ENCODE measurements around the gene PPM1L. TPM values are rescaled to one million over a fixed set of nuclear protein-coding genes. Genes with fewer than 3 reads are reported as not detected.

PPM1L gene
- polyA plus RNA-seq, 3 donors from 2014 or later, result 14.8 to 35.5 (median 20.5) TPM

- Mint-ChIP-seq H3K27me3 (ENCODE audit: low read depth in 3 of 3) (peaks cover 0 to 3% (median 0%) of the 10 kb centered on the region in 3 donors), H3K4me1 (peaks cover 24 to 25% of the 10 kb centered on the region in 2 donors), H3K27ac (no peak overlapping the region), H3K36me3 (peaks cover 0 to 4% (median 3%) of the 10 kb centered on the region in 3 donors), H3K4me3 (no peak overlapping the region), H3K9me3 (no peaks in the 10 kb centered on the region)
- no peak for DNase-seq
These were observed 188.0 kb downstream of the PPM1L start for GRCh38 chr3:160943996-160944395.

GRCh38 chr3:160945336-160945735, 189.3 kb downstream of the PPM1L start:
- H3K4me3 Mint-ChIP-seq, result no peak overlapping the region
- H3K9me3 Mint-ChIP-seq, result no peaks in the 10 kb centered on the region
- no peak overlapping the region for H3K27ac Mint-ChIP-seq
- H3K27me3 Mint-ChIP-seq (ENCODE audit: low read depth in 3 of 3), result peaks cover 0 to 3% (median 0%) of the 10 kb centered on the region in 3 donors
- H3K4me1 Mint-ChIP-seq, result peaks cover 29 to 38% of the 10 kb centered on the region in 2 donors
- DNase-seq, result no peak
- peaks cover 0 to 3% (median 0%) of the 10 kb centered on the region in 3 donors for H3K36me3 Mint-ChIP-seq

GRCh38 chr3:160948273-160948672, 192.2 kb downstream of the PPM1L start:
- H3K27me3 Mint-ChIP-seq (ENCODE audit: low read depth in 3 of 3), result no peaks in the 10 kb centered on the region
- peaks cover 31 to 43% of the 10 kb centered on the region in 2 donors for H3K4me1 Mint-ChIP-seq
- no peak overlapping the region for H3K27ac Mint-ChIP-seq

GRCh38 chr3:160949460-160949859, 193.4 kb downstream of the PPM1L start:
- H3K9me3 Mint-ChIP-seq, result no peaks in the 10 kb centered on the region
- H3K27ac Mint-ChIP-seq, result peak overlapping the region in 1 of 6 donors; percentile 22
- no peaks in the 10 kb centered on the region for H3K36me3 Mint-ChIP-seq
- H3K27me3 Mint-ChIP-seq (ENCODE audit: low read depth in 3 of 3), result no peaks in the 10 kb centered on the region
- H3K4me3 Mint-ChIP-seq, result peak overlapping the region in 4 of 5 donors; percentile 6 to 27 (median 10)
- peaks cover 31 to 43% of the 10 kb centered on the region in 2 donors for H3K4me1 Mint-ChIP-seq
- DNase-seq, result peak; percentile 14 to 32 (median 16)

More at GRCh38 chr3:160948273-160948672, 192.2 kb downstream of the PPM1L start:
- DNase-seq, result no peak
- Mint-ChIP-seq H3K36me3 (no peaks in the 10 kb centered on the region), H3K9me3 (no peaks in the 10 kb centered on the region), H3K4me3 (no peak overlapping the region)

- Mint-ChIP-seq H3K4me1 (peaks cover 31 to 43% of the 10 kb centered on the region in 2 donors), H3K27me3 (ENCODE audit: low read depth in 3 of 3) (no peaks in the 10 kb centered on the region), H3K27ac (no peak overlapping the region), H3K9me3 (no peaks in the 10 kb centered on the region), H3K36me3 (no peaks in the 10 kb centered on the region), H3K4me3 (no peak overlapping the region)
- no peak for DNase-seq
These were observed 194.5 kb downstream of the PPM1L start for GRCh38 chr3:160950542-160950941.

- H3K27me3 Mint-ChIP-seq (ENCODE audit: low read depth in 3 of 3), result no peaks in the 10 kb centered on the region
- H3K27ac Mint-ChIP-seq, result no peak overlapping the region
- no peaks in the 10 kb centered on the region for H3K9me3 Mint-ChIP-seq
- no peak for DNase-seq
- peak overlapping the region in 1 of 5 donors; percentile 8 for H3K4me3 Mint-ChIP-seq
- H3K4me1 Mint-ChIP-seq, result peaks cover 31 to 43% of the 10 kb centered on the region in 2 donors
- H3K36me3 Mint-ChIP-seq, result no peaks in the 10 kb centered on the region
These were observed 194.9 kb downstream of the PPM1L start for GRCh38 chr3:160950954-160951353.

- H3K4me3 Mint-ChIP-seq, result no peak overlapping the region
- DNase-seq, result no peak
- H3K27me3 Mint-ChIP-seq (ENCODE audit: low read depth in 3 of 3), result no peaks in the 10 kb centered on the region
- no peaks in the 10 kb centered on the region for H3K36me3 Mint-ChIP-seq
- no peaks in the 10 kb centered on the region for H3K9me3 Mint-ChIP-seq
- H3K4me1 Mint-ChIP-seq, result peaks cover 31 to 50% of the 10 kb centered on the region in 2 donors
- no peak overlapping the region for H3K27ac Mint-ChIP-seq
These were observed 195.8 kb downstream of the PPM1L start for GRCh38 chr3:160951642-160952487.

- Mint-ChIP-seq H3K27me3 (ENCODE audit: low read depth in 3 of 3) (no peaks in the 10 kb centered on the region), H3K36me3 (no peaks in the 10 kb centered on the region)
- no peak for DNase-seq
These were observed 197.7 kb downstream of the PPM1L start for GRCh38 chr3:160953686-160954085.

GRCh38 chr3:160956785-160957184, 200.8 kb downstream of the PPM1L start:
- Mint-ChIP-seq H3K9me3 (no peaks in the 10 kb centered on the region), H3K36me3 (no peaks in the 10 kb centered on the region), H3K4me1 (peaks cover 10 to 17% of the 10 kb centered on the region in 2 donors), H3K4me3 (no peak overlapping the region), H3K27me3 (ENCODE audit: low read depth in 3 of 3) (no peaks in the 10 kb centered on the region), H3K27ac (no peak overlapping the region)
- DNase-seq, result no peak

More at GRCh38 chr3:160953686-160954085, 197.7 kb downstream of the PPM1L start:
- H3K27ac Mint-ChIP-seq, result no peak overlapping the region
- peaks cover 31 to 48% of the 10 kb centered on the region in 2 donors for H3K4me1 Mint-ChIP-seq
- H3K9me3 Mint-ChIP-seq, result no peaks in the 10 kb centered on the region
- H3K4me3 Mint-ChIP-seq, result no peak overlapping the region

- Mint-ChIP-seq H3K27ac (no peak overlapping the region), H3K36me3 (peaks cover 9 to 17% (median 13%) of the 10 kb centered on the region in 3 donors), H3K27me3 (ENCODE audit: low read depth in 3 of 3) (peaks cover 0 to 2% (median 0%) of the 10 kb centered on the region in 3 donors), H3K4me3 (no peak overlapping the region), H3K9me3 (no peaks in the 10 kb centered on the region), H3K4me1 (peaks cover 3 to 8% of the 10 kb centered on the region in 2 donors)
- DNase-seq, result no peak
These were observed 204.5 kb downstream of the PPM1L start for GRCh38 chr3:160960568-160960967.

GRCh38 chr3:160963949-160964348, 207.9 kb downstream of the PPM1L start:
- peaks cover 13 to 30% (median 29%) of the 10 kb centered on the region in 3 donors for H3K36me3 Mint-ChIP-seq
- peaks cover 0 to 1% (median 0%) of the 10 kb centered on the region in 6 donors for H3K9me3 Mint-ChIP-seq
- H3K4me1 Mint-ChIP-seq, result peaks cover 0 to 2% of the 10 kb centered on the region in 2 donors
- H3K4me3 Mint-ChIP-seq, result no peak overlapping the region
- H3K27me3 Mint-ChIP-seq (ENCODE audit: low read depth in 3 of 3), result peaks cover 0 to 2% (median 0%) of the 10 kb centered on the region in 3 donors
- no peak overlapping the region for H3K27ac Mint-ChIP-seq
- DNase-seq, result no peak

GRCh38 chr3:160968761-160969160, 212.7 kb downstream of the PPM1L start:
- H3K27ac Mint-ChIP-seq, result no peak overlapping the region
- H3K27me3 Mint-ChIP-seq (ENCODE audit: low read depth in 3 of 3), result peaks cover 0 to 4% (median 0%) of the 10 kb centered on the region in 3 donors
- no peak for DNase-seq
- H3K9me3 Mint-ChIP-seq, result peaks cover 0 to 1% (median 0%) of the 10 kb centered on the region in 6 donors
- peaks cover 18 to 25% of the 10 kb centered on the region in 2 donors for H3K4me1 Mint-ChIP-seq
- H3K4me3 Mint-ChIP-seq, result no peak overlapping the region
- peaks cover 4 to 21% (median 17%) of the 10 kb centered on the region in 3 donors for H3K36me3 Mint-ChIP-seq

GRCh38 chr3:160973067-160973809, 217.2 kb downstream of the PPM1L start:
- Mint-ChIP-seq H3K36me3 (no peaks in the 10 kb centered on the region), H3K4me1 (peaks cover 25 to 41% of the 10 kb centered on the region in 2 donors), H3K27me3 (ENCODE audit: low read depth in 3 of 3) (peaks cover 0 to 6% (median 0%) of the 10 kb centered on the region in 3 donors), H3K9me3 (no peaks in the 10 kb centered on the region), H3K4me3 (peak overlapping the region; percentile 49 to 77 (median 66)), H3K27ac (peak overlapping the region; percentile 53 to 82 (median 63))
- DNase-seq, result peak in 2 of 3 donors; percentile 7 to 17

- Mint-ChIP-seq H3K4me1 (peaks cover 57 to 69% of the 10 kb centered on the region in 2 donors), H3K36me3 (no peaks in the 10 kb centered on the region), H3K27me3 (ENCODE audit: low read depth in 3 of 3) (peaks cover 0 to 5% (median 0%) of the 10 kb centered on the region in 3 donors), H3K27ac (peak overlapping the region in 1 of 6 donors; percentile 45), H3K9me3 (no peaks in the 10 kb centered on the region), H3K4me3 (no peak overlapping the region)
- DNase-seq, result no peak
These were observed 221.7 kb downstream of the PPM1L start for GRCh38 chr3:160977773-160978172.

All from immature natural killer cell (primary cell).